Loucy (cell line): ENCODE measurements around the gene KRTAP10-3.

ENCODE experiments used
- H2AFZ ChIP-seq: fragments of 200-600 bp; sonication (generic); 2 replicates; pipeline ENCODE4 v1.6.0; 2016; ENCODE audit warnings: antibody characterized with exemption, mild to moderate bottlenecking, low read length, moderate library complexity
- H3F3A ChIP-seq: fragments of 200-600 bp; 2 replicates; pipeline ENCODE4 v1.6.0; 2016; ENCODE audit warnings: antibody characterized with exemption, low read depth, mild to moderate bottlenecking
- H3K27me3 ChIP-seq: fragments of 200-600 bp; sonication (generic); 2 replicates; pipeline ENCODE4 v1.6.1; 2014; ENCODE audit warnings: low read length, mild to moderate bottlenecking; ENCODE audit not compliant: insufficient read depth, poor library complexity, severe bottlenecking
- H3K36me3 ChIP-seq: fragments of 200-600 bp; sonication (generic); 2 replicates; pipeline ENCODE4 v1.6.1; 2016; ENCODE audit warnings: low read length; ENCODE audit not compliant: insufficient read depth
- H3K4me1 ChIP-seq: fragments of 200-600 bp; sonication (generic); 2 replicates; pipeline ENCODE4 v1.5.1; 2014; ENCODE audit warnings: low read length, mild to moderate bottlenecking; ENCODE audit not compliant: insufficient read depth, poor library complexity, severe bottlenecking
- H3K4me2 ChIP-seq: fragments of 200-600 bp; sonication (generic); 2 replicates; pipeline ENCODE4 v1.6.0; 2014; ENCODE audit warnings: antibody characterized with exemption, low read length, low read depth, mild to moderate bottlenecking; ENCODE audit not compliant: poor library complexity, severe bottlenecking
- H3K4me3 ChIP-seq: fragments of 200-600 bp; sonication (generic); 2 replicates; pipeline ENCODE4 v1.5.1; 2014; ENCODE audit warnings: low read length, mild to moderate bottlenecking, mixed read lengths; ENCODE audit not compliant: poor library complexity, severe bottlenecking
- H3K79me2 ChIP-seq: fragments of 200-600 bp; sonication (generic); 2 replicates; pipeline ENCODE4 v1.6.1; 2014; ENCODE audit warnings: low read length; ENCODE audit not compliant: insufficient read depth
- H3K9ac ChIP-seq: fragments of 200-600 bp; sonication (generic); 2 replicates; pipeline ENCODE4 v1.6.0; 2014; ENCODE audit warnings: mild to moderate bottlenecking, low read depth, low read length, moderate library complexity; ENCODE audit not compliant: poor library complexity, severe bottlenecking
- H3K9me2 ChIP-seq: fragments of 200-600 bp; sonication (generic); replicated peaks from 2 replicates; pipeline ENCODE4 v1.6.1; 2016; ENCODE audit warnings: low read depth, low read length, mixed read lengths
- H3K9me3 ChIP-seq: fragments of 200-600 bp; sonication (generic); 2 replicates; pipeline ENCODE4 v1.6.1; 2014; ENCODE audit warnings: mild to moderate bottlenecking, antibody characterized with exemption, low read length, low read depth; ENCODE audit not compliant: insufficient read depth
- H4K20me1 ChIP-seq: fragments of 200-600 bp; sonication (generic); 2 replicates; pipeline ENCODE4 v1.6.0; 2014; ENCODE audit warnings: antibody characterized with exemption, low read length, mild to moderate bottlenecking; ENCODE audit not compliant: insufficient read depth, poor library complexity, severe bottlenecking
- EZH2phosphoT487 ChIP-seq: fragments of 200-600 bp; IDR thresholded peaks from 2 replicates; pipeline ENCODE4 v1.6.1; 2018; ENCODE audit warnings: antibody characterized with exemption, mild to moderate bottlenecking, moderate library complexity, borderline replicate concordance
- TF ChIP-seq, protein P1 (sequence below): fragments of 200-600 bp; sonication (generic); conservative IDR thresholded peaks from 2 replicates; pipeline ENCODE4 v1.5.1; 2014; ENCODE audit warnings: mild to moderate bottlenecking, antibody characterized with exemption, low read length

Gene KRTAP10-3

DNA sequence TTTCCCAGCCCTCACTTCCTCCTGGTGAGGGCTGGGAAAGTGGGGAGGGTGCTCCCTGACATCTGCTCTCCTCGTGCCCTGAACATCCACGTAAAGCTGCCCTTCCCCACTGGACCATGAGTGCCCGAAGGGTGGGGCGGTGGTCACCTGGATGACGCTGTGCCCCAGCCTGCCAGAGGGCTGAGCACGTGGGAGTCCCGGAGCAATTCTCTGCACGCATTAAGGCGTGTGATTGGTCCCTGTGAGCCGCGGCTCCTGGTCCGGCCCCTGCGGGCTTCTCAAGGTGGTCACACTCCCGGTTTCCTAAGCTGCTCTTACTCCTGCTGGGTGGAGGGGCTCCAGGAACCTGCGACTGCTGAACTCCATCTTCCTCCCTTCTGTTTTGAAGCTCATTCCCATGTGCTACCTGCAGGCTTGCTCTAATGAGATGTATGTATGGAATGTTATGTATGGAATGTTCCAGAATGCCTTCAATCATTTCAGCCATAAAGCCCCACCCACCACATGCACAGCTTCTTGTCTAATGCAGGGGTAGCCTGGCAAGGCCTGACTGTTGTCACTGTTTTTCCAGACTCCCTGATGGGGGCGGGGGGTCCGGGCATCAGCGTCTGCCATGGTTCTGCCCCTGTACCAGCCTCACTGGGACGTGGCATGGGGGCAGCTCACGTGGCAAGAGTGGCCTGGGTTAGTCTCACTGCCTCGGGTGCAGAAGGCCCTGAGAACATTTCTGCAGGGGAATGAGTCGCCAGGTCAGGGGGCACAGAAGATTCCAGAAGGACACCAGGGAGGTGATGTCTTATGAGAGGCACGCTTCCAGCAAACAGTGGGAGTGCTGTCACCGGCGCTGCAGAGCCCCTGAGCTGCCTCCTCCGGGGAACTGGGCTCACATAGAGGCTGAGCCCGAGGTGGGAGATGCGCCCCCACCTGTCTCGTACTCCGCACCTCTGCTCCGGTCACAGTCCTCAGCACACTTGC lies 38.0 kb downstream of the KRTAP10-3 start:
- Histone ChIP-seq H3K9ac (no peak overlapping the region), H4K20me1 (no peaks in the 10 kb centered on the region), H3F3A (no peaks in the 10 kb centered on the region), H3K27me3 (no peaks in the 10 kb centered on the region), H3K36me3 (no peaks in the 10 kb centered on the region), H3K79me2 (no peaks in the 10 kb centered on the region), H3K4me2 (no peak overlapping the region), H3K9me2 (no peaks in the 10 kb centered on the region), H3K9me3 (peaks cover 10% of the 10 kb centered on the region; the same call in 1 of the 2 replicates), H2AFZ (no peak overlapping the region), H3K4me1 (no peaks in the 10 kb centered on the region), H3K4me3 (no peak overlapping the region)
- no peak for TF ChIP-seq EZH2phosphoT487
- TF ChIP-seq, protein P1, sequence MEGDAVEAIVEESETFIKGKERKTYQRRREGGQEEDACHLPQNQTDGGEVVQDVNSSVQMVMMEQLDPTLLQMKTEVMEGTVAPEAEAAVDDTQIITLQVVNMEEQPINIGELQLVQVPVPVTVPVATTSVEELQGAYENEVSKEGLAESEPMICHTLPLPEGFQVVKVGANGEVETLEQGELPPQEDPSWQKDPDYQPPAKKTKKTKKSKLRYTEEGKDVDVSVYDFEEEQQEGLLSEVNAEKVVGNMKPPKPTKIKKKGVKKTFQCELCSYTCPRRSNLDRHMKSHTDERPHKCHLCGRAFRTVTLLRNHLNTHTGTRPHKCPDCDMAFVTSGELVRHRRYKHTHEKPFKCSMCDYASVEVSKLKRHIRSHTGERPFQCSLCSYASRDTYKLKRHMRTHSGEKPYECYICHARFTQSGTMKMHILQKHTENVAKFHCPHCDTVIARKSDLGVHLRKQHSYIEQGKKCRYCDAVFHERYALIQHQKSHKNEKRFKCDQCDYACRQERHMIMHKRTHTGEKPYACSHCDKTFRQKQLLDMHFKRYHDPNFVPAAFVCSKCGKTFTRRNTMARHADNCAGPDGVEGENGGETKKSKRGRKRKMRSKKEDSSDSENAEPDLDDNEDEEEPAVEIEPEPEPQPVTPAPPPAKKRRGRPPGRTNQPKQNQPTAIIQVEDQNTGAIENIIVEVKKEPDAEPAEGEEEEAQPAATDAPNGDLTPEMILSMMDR = no peak

DNA sequence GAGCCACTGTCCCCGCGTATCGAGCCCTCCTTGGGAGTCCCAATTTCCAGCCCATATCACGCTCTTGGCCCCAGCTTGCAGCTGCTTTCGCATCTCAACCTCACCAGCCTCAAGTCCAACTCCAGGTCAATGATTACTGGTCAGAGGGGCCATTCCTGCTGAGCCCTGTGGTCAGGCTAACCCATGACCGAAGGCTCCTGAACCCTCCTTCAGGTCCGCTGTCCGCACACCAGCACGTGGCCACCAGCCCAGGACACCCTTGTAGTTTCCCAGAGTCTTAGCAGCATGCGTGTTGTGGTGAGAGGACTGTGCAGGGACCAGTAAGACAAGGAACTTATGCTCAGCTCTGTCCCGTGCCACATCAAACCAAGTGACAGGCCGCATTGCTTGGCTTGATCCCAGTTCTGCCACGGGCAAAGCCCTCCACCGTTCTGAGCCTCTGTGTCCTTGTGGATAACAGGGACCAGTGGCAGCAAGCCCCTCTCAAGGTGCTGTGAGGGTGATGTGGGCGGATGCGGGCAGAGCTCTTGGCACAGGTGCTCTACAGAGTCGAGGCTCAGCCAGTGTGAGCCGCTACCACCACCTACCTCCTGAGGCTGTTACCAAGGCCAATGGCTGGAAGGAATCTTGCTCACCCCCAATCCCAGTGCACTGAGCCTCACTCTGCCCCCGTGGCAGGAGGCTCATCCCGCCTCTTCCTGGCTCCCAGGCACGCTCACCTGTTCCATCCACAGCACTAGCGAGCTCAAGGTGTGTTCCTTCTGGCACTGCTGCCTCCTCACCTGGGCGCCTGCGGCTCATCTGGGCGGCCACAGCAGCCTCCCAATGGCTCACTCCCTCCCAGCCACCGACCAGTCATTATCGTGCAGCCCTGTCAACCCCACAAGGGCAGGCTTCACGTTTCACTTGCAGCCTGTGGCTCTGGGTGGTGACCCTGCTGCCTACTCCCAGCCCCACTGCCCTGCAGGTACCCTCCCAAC lies 39.0 kb downstream of the KRTAP10-3 start:
- no peaks in the 10 kb centered on the region for H3K27me3 ChIP-seq
- H2AFZ ChIP-seq = no peak overlapping the region
- H3K9ac ChIP-seq = no peak overlapping the region
- no peak overlapping the region for H3K4me2 ChIP-seq
- H3K9me3 ChIP-seq = peaks cover 8% of the 10 kb centered on the region; the same call in 1 of the 2 replicates
- no peaks in the 10 kb centered on the region for H3K79me2 ChIP-seq
- H3K4me3 ChIP-seq = no peak overlapping the region
- H3K36me3 ChIP-seq = no peaks in the 10 kb centered on the region
- no peaks in the 10 kb centered on the region for H3F3A ChIP-seq
- no peaks in the 10 kb centered on the region for H3K9me2 ChIP-seq
- no peaks in the 10 kb centered on the region for H4K20me1 ChIP-seq
- no peaks in the 10 kb centered on the region for H3K4me1 ChIP-seq
- TF ChIP-seq EZH2phosphoT487 = no peak
- TF ChIP-seq, protein P1 = no peak

DNA sequence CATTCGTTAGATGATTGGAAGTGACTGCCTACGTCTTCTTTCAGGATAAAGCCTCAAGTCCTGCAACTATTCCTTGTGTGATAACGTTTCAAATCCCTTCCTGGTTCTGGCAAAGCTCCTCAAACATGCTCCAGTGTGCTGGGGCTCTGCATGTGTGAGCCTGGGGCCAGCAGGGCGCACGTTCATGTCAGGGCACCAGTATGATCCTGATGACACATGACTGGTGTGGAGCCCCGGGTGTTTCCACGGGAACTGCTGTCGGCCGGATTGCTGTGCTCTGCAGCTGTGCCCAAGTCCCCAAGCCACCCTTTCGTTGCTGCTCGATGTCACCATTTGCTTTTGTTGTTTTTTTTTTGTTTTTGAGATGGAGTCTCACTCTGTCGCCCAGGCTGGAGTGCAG lies 39.9 kb downstream of the KRTAP10-3 start:
- Histone ChIP-seq H3K4me2 (no peak overlapping the region), H3K9me2 (no peaks in the 10 kb centered on the region), H4K20me1 (no peaks in the 10 kb centered on the region), H2AFZ (no peak overlapping the region), H3K9ac (no peak overlapping the region), H3K4me3 (no peak overlapping the region), H3K36me3 (no peaks in the 10 kb centered on the region), H3F3A (no peaks in the 10 kb centered on the region), H3K27me3 (no peaks in the 10 kb centered on the region), H3K79me2 (no peaks in the 10 kb centered on the region), H3K9me3 (peaks cover 2% of the 10 kb centered on the region; the same call in 1 of the 2 replicates), H3K4me1 (no peaks in the 10 kb centered on the region)
- TF ChIP-seq, protein P1 = no peak
- no peak for TF ChIP-seq EZH2phosphoT487
